ENCODE results near the gene FRMD5. TPM values are rescaled to one million over a fixed set of nuclear protein-coding genes. Genes with fewer than 3 reads are reported as not detected.

FRMD5 gene
- total RNA-seq, 4 donors from 2014 or later, result 0.40 to 1.5 (median 1.1) TPM; not detected in 1

- TF ChIP-seq CTCF (IDR thresholded peaks at IDR 0.05) (no peak), POLR2A (IDR thresholded peaks at IDR 0.05) (peak; percentile 96), EP300 (IDR thresholded peaks at IDR 0.05; ENCODE audit: low read depth) (no peak), POLR2AphosphoS5 (IDR thresholded peaks at IDR 0.05) (peak; percentile 95 to 99 (median 98))
- DNase-seq, result peak; percentile 95
- no peaks in the 10 kb centered on the region for H3K36me3 ChIP-seq
- in situ Hi-C loops (cut with MboI; ENCODE audit: low pct_ligation_motif_present in 1 of 4, low pct_unique_long_range_greater_than_20kb in 1 of 4, low sequenced_read_pairs in 3 of 4), result no loop called here
- H3K4me1 ChIP-seq, result peaks cover 7 to 65% (median 31%) of the 10 kb centered on the region in 4 donors
- peak within 1 kb of the TSS; percentile 85 to 95 (median 92) for H3K27ac ChIP-seq
- intact Hi-C loops (cut with DNase I; ENCODE audit: low total_unique reads), result no loop called here
- H3K27me3 ChIP-seq, result no peaks in the 10 kb centered on the region
- peak within 1 kb of the TSS; percentile 60 to 89 (median 77) for H3K4me3 ChIP-seq
- 9 to 21% methylated on average over 19 to 46 of the region's 46 CpGs for WGBS, 2 donors (ENCODE audit: low coverage in 1 of 2)
- no peaks in the 10 kb centered on the region for H3K9me3 ChIP-seq
These were observed 370.5 kb downstream of the FRMD5 start, which contains the start of gene MFAP1 for GRCh38 chr15:43824302-43825246. Gene MFAP1 (minus strand): TSS chr15:43824690. CDS start chr15:43824569, 121 bp downstream.

DNA sequence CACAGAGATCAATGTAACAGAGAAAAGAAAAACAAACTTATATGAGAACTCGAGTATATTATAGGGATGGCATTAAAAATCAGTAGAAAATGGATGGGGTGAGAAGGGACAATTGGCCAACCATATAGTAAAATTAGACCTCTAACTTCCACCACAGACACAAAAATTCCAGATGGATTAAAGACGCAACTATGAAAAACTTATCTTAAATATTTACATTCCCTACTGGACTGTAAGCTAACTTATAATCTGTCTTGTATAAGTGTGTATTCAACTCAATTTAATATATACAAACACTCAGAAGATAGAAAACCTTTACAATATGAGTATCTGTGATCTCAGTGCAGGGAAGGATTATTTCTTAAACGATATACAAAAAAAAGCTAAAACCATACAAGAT is 373.6 kb downstream of the FRMD5 start:
- Histone ChIP-seq H3K27me3 (no peaks in the 10 kb centered on the region), H3K27ac (peak overlapping the region in 1 of 4 donors; percentile 7), H3K4me1 (peaks cover 7 to 51% (median 22%) of the 10 kb centered on the region in 4 donors), H3K4me3 (no peak overlapping the region), H3K9me3 (no peaks in the 10 kb centered on the region), H3K36me3 (peaks cover 0 to 13% (median 0%) of the 10 kb centered on the region in 4 donors)
- in situ Hi-C loops (cut with MboI; ENCODE audit: low pct_ligation_motif_present in 1 of 4, low pct_unique_long_range_greater_than_20kb in 1 of 4, low sequenced_read_pairs in 3 of 4) (no loop called here), intact Hi-C loops (cut with DNase I; ENCODE audit: low total_unique reads) (no loop called here)
- DNase-seq, result no peak
- TF ChIP-seq CTCF (IDR thresholded peaks at IDR 0.05) (no peak), EP300 (IDR thresholded peaks at IDR 0.05; ENCODE audit: low read depth) (no peak), POLR2A (IDR thresholded peaks at IDR 0.05) (no peak), POLR2AphosphoS5 (IDR thresholded peaks at IDR 0.05) (no peak)
- WGBS, 2 donors (ENCODE audit: low coverage in 1 of 2), result 35 to 47% methylated on average over 3 of the region's 3 CpGs

Small RNAs within 50 kb of the gene (small RNA-seq; reads per million reads assigned to genes)
- 0 reads per million in 4 donors for gene RF00019

Other genes with a start within 250 kb of the FRMD5 start
- 10 to 100 TPM; 80.7 to 95.5 (median 91.0) TPM for gene GOLM2, start 93.4 kb upstream of the FRMD5 start, total RNA-seq
- gene CTDSPL2, start 232.4 kb upstream of the FRMD5 start, total RNA-seq, result 10 to 100 TPM; 52.0 to 84.8 (median 62.8) TPM